Activated CD8-positive, alpha-beta memory T cell treated with anti-CD3 and anti-CD28 coated beads for 36 hours (primary cell): ENCODE results near the gene ZNF524. TPM values are rescaled to one million over a fixed set of nuclear protein-coding genes. Genes with fewer than 3 reads are reported as not detected.
"Not testable (repeated sequence)": the region's sequence is repeated elsewhere in the genome, so short reads cannot be mapped to it uniquely, and the experiment has no call there.

Experiments used
- CTCF ChIA-PET: fragments of 350-600 bp; sonication (Branson Sonifier 250); formaldehyde crosslinking; loops from one replicate; lab custom pipeline; 2021; ENCODE audit warnings: antibody characterized with exemption; lab: Charles Lee
- POLR2A ChIA-PET: fragments of 350-600 bp; sonication (Branson Sonifier 250); formaldehyde crosslinking; loops from one replicate; lab custom pipeline; 2021; ENCODE audit warnings: antibody characterized with exemption; lab: Charles Lee
- total RNA-seq, 2 experiments: library from RNA; stranded (reverse); gene quantifications; one replicate each; pipeline ENCODE4 v1.2.3, GENCODE V29; 2021

Gene ZNF524
- total RNA-seq, 2 experiments from 2014 or later, result 11.9 to 13.2 TPM

DNA sequence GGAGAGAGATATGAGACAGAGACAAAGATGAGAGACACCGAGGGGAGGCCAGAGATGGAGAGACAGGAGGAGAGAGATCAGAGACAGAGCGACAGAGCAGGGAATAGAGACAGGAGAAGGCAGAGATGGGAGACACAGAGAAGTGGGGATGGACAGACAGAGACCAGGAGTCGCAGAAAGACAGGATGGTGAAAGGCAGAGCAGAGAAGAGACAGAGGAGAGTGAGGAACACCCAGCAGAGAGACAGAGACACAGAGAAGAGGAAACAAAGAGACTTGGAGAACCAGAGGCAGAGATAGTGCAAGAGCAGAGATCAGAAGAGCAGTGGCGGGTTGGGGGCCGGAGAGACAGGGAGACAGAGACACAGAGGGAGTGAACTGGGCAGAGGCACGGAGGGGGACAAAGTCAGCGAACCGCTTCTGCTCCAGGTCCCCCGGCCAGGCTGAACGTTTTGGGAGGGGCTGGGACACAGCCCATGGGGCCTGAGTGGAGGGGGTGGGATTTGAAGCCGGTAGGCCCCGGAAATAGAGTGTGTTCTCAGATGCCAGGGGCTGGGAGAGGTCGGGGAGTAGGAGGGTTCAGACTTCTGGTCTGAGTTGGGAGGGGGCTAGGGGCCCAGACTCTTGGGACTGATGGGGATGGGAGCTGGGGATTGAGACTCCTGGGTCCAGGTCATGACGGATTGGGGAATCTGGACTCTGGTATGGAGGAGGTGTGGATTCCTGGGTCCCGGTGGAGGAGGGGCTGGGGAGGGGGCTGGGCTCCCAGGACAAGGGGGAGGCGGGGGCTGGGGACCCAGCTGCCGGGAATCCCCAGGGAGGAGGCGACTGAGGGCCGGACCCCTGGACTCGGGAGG, 20.1 kb upstream of the ZNF524 start:
- POLR2A ChIA-PET, result interaction anchor here (0.7 kb wide), 1 partner anchor 20 kb away, joined by 3 read pairs; the partner anchor contains the start of gene FIZ1
- CTCF ChIA-PET, result interaction anchor here (0.9 to 2.5 kb wide), 2 partner anchors 51 to 76 kb away, joined by 3 to 8 read pairs; no protein-coding TSS in a partner anchor

DNA sequence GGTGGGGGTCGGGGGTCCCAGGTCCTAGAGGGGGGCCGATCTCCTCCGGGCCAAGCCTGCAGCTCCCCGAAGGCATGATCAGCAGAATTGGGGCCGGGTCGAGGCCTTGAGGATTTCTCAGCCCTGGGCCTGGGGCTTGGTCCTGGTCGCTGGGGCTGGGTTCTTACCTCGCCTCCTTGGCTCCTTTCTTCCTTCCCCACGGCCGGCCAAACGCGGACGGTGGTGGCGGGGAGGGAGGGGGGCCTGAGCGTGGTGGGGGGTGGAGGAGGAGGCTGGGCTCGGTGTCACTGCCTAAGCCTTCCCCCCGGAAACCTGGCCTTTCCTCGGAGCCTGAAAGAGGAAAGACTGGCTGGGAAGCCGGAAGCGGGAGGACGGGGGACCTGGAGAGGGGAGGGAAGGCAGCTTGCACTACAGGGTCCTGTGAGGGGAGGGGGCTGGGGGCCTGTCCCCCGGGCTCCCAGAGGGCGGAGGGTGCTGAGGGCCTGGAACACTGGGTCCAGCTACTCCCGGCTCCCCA, 19.4 kb upstream of the ZNF524 start, which contains the start of gene ZNF579:
Gene ZNF579, minus strand, starts transcription at position 221 of the 517 bp plus-strand sequence. CDS start 1,209 bp downstream, outside the sequence.
- ChIA-PET POLR2A (interaction anchor here (0.7 kb wide), 1 partner anchor 19 kb away, joined by 3 read pairs; the partner anchor contains the start of gene FIZ1), CTCF (interaction anchor here (0.9 to 2.5 kb wide), 3 partner anchors 42 to 77 kb away, joined by 3 to 8 read pairs (median 3); no protein-coding TSS in a partner anchor)

- POLR2A ChIA-PET, result interaction anchor here (0.7 kb wide), 1 partner anchor 18 kb away, joined by 3 read pairs; the partner anchor contains the start of gene FIZ1
- CTCF ChIA-PET, result interaction anchor here (1.2 to 2.5 kb wide), 2 partner anchors 42 to 50 kb away, joined by 3 to 8 read pairs; no protein-coding TSS in a partner anchor
These were observed 18.8 kb upstream of the ZNF524 start for GRCh38 chr19:55581145-55581822.

- ChIA-PET CTCF (interaction anchor here (1.2 to 2.5 kb wide), 2 partner anchors 41 to 49 kb away, joined by 3 to 8 read pairs; no protein-coding TSS in a partner anchor), POLR2A (interaction anchor here (0.7 kb wide), 1 partner anchor 17 kb away, joined by 3 read pairs; the partner anchor contains the start of gene FIZ1)
These were observed 18.3 kb upstream of the ZNF524 start for GRCh38 chr19:55581823-55582223.

GRCh38 chr19:55582284-55582683, 17.8 kb upstream of the ZNF524 start:
- CTCF ChIA-PET, result interaction anchor here (2.5 kb wide), 1 partner anchor 49 kb away, joined by 8 read pairs; no protein-coding TSS in a partner anchor

GRCh38 chr19:55583897-55584296, 16.2 kb upstream of the ZNF524 start:
- POLR2A ChIA-PET, result interaction anchor here (1.2 kb wide), 1 partner anchor 15 kb away, joined by 7 read pairs; the partner anchor contains the start of gene FIZ1

More at GRCh38 chr19:55582284-55582683, 17.8 kb upstream of the ZNF524 start:
- POLR2A ChIA-PET, result not testable (repeated sequence)

GRCh38 chr19:55584871-55585270, 15.2 kb upstream of the ZNF524 start:
- POLR2A ChIA-PET, result no interaction called here
- CTCF ChIA-PET, result interaction anchor here (0.6 kb wide), 1 partner anchor 81 kb away, joined by 3 read pairs; no protein-coding TSS in a partner anchor

More at GRCh38 chr19:55583897-55584296, 16.2 kb upstream of the ZNF524 start:
- CTCF ChIA-PET, result interaction anchor here (0.6 kb wide), 1 partner anchor 80 kb away, joined by 3 read pairs; no protein-coding TSS in a partner anchor

- CTCF ChIA-PET, result interaction anchor here (2.5 kb wide), 1 partner anchor 13 kb away, joined by 7 read pairs; the partner anchor contains the start of gene FIZ1
- POLR2A ChIA-PET, result no interaction called here
These were observed 14.3 kb upstream of the ZNF524 start for GRCh38 chr19:55585658-55586339.

DNA sequence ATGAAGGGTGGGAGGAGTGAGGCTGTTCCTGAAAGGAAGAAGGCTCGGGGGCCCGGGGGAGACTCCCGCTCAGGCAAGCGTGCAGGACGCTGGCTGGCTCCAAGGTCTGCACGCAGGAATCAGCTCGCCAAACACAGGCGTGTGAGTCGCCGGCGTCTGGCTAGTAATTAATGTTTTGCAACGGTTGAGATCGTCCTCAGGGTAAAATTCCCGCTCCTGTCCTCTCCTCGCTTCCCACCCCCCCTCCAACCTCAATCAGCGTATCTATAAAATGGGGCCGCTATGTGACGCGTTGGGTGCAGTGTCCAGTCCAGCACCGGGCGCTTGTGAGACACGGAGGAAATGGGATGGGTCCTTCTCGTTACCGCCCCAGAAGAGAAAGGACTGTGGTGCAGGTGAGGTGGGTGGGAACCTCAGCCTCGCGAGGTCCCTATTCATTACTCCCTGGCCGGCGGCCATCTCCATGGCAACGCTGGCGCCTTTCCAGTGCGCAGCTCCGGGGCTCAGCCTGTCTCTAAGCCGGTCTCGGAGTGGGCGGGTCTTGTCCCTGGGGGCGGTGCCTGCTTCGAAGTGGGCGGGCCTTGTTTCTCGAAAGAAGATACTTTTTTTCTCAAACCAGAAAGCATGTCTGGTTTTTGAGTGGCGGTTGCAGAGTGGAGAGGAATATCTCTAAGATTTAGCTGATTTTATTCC, 13.0 kb upstream of the ZNF524 start:
- ChIA-PET POLR2A (interaction anchor here (0.6 to 1.2 kb wide), 2 partner anchors 12 to 551 kb away, joined by 3 to 5 read pairs; partner anchors contain the start of gene FIZ1), CTCF (interaction anchor here (0.9 to 2.5 kb wide), 3 partner anchors 11 to 47 kb away, joined by 3 to 7 read pairs (median 6); partner anchors contain the start of genes FIZ1 and ZNF865)

DNA sequence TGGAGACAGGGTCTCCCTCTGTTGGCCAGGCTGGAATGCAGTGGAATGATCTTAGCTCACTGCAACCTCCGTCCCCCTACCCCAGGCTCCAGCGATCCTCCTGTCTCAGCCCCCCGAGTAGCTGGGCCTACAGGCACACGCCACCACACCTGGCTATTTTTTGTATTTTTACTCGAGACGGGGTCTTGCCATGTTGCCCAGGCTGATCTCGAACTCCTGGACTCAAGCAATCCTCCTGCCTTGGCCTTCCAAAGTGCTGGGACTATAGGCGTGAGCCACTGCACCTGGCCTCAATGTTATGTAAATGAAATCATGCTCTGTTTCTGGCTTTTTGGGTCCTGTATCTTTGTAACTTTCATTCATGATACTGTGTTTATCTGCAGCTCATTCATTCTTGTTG, 11.3 kb upstream of the ZNF524 start:
- CTCF ChIA-PET, result no interaction called here
- POLR2A ChIA-PET, result no interaction called here

DNA sequence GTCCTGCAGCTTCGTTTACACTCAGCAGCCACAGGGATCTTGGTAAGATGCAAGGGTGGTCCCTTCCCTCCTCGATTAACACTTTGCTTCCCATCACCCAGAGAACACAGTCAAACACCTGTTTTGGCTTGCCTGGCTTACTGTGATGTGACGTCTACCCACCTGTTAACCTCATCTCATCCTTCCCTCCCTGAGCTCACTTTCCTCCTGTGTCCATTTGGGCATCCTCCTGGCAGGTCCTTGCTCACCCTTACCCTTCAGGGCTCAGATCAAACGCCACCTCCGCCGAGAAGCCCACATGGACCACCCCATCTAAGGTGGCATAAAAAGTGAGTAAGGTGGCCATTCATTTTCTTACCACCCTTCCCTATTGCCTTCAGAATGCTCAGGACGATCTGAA, 10.0 kb upstream of the ZNF524 start:
- POLR2A ChIA-PET, result no interaction called here
- CTCF ChIA-PET, result no interaction called here

GRCh38 chr19:55590617-55591016, 9.5 kb upstream of the ZNF524 start:
- POLR2A ChIA-PET, result no interaction called here

GRCh38 chr19:55591555-55591954, 8.5 kb upstream of the ZNF524 start:
- ChIA-PET POLR2A (no interaction called here), CTCF (no interaction called here)

More at GRCh38 chr19:55590617-55591016, 9.5 kb upstream of the ZNF524 start:
- CTCF ChIA-PET, result no interaction called here

DNA sequence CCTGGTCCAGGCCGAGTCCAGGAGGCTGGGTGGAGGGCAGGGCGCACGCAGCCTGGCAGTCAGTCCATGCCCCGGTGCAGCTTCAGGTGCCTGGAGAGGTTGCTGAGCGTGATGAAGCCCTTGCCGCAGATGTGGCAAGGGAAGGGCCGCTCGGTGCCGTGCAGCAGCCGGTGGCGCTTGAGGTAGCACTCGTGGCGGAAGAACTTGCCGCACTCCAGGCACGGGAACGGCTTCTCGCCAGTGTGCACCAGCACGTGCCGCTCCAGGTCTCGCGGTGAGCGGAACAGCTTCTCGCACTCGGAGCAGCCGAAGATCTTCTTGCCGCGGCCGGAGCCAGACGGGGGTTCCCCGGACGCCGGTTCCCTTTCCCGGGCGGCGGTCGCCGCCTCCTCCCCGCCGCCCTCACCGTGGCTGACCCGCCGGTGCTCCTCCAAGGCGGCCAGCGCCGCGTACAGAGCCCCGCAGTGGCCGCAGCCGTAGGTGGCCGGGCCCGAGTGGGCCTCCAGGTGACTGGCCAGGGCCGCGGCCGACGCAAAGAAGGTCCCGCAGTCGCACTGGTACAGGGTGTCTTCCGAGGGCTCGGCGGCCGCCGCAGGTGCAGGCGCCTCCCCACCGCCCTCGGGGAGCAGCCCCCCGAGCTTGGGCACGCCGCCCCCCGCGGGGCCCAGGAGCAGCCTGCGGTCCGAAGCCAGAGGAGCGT, 7.5 kb upstream of the ZNF524 start:
- ChIA-PET POLR2A (no interaction called here), CTCF (no interaction called here)

GRCh38 chr19:55593096-55593772, 6.9 kb upstream of the ZNF524 start:
- POLR2A ChIA-PET, result no interaction called here
- CTCF ChIA-PET, result interaction anchor here (0.7 to 1.1 kb wide), 2 partner anchors 11 to 37 kb away, joined by 3 read pairs; no protein-coding TSS in a partner anchor

- ChIA-PET CTCF (interaction anchor here (0.8 to 1.4 kb wide), 2 partner anchors 11 to 78 kb away, joined by 3 to 4 read pairs; partner anchors contain the start of gene ZNF865), POLR2A (no interaction called here)
These were observed 5.0 kb upstream of the ZNF524 start for GRCh38 chr19:55594996-55595545.
